Fibroblast of lung (primary cell): ENCODE data around the gene NR6A1. TPM values are rescaled to one million over a fixed set of nuclear protein-coding genes. Genes with fewer than 3 reads are reported as not detected.
A peak's percentile ranks its signal among the peaks of the same experiment; 100 is the strongest.

Experiments used
- DNase-seq, 2 donors: peaks; one replicate each; pipeline versions ENCODE4 v3.0.0 to v3.0.0-alpha.2; 2010; ENCODE audit warnings: low read depth in 2 of 2
- H2AFZ ChIP-seq: 2 replicates; pipeline ENCODE4 v1.5.1; 2012; ENCODE audit warnings: low read length, control low read depth, inconsistent platforms
- H3K27ac ChIP-seq: 2 replicates; pipeline ENCODE4 v1.5.1; 2011; ENCODE audit warnings: low read length, control low read depth; ENCODE audit not compliant: insufficient read depth
- H3K27me3 ChIP-seq: 2 replicates; pipeline ENCODE4 v1.5.1; 2011; ENCODE audit warnings: mild to moderate bottlenecking, low read length; ENCODE audit not compliant: control insufficient read depth, insufficient read depth
- H3K36me3 ChIP-seq: 2 replicates; pipeline ENCODE4 v1.5.1; 2011; ENCODE audit warnings: low read length; ENCODE audit not compliant: control insufficient read depth, insufficient read depth
- H3K4me1 ChIP-seq: 2 replicates; pipeline ENCODE4 v1.5.1; 2011; ENCODE audit warnings: low read length; ENCODE audit not compliant: control insufficient read depth, insufficient read depth; ENCODE audit errors: extremely low read depth
- H3K4me2 ChIP-seq: 2 replicates; pipeline ENCODE4 v1.5.1; 2011; ENCODE audit warnings: low read length, control low read depth; ENCODE audit not compliant: insufficient read depth; ENCODE audit errors: extremely low read depth
- H3K4me3 ChIP-seq, 4 experiments: fragments of 200-600 bp in 1 of 4; sonication (generic) in 1 of 4; replicated peaks in 1 of 4; 2 replicates each; pipeline ENCODE4 v1.5.1; 2011 to 2016; ENCODE audit warnings: low read length in 4 of 4, low read depth in 3 of 4, mild to moderate bottlenecking in 3 of 4, control low read depth in 2 of 4, inconsistent platforms in 1 of 4, mixed read lengths in 1 of 4; ENCODE audit not compliant: insufficient read depth in 1 of 4; ENCODE audit errors: control extremely low read depth in 1 of 4
- H3K79me2 ChIP-seq: 2 replicates; pipeline ENCODE4 v1.5.1; 2012; ENCODE audit warnings: mild to moderate bottlenecking, low read length, inconsistent platforms; ENCODE audit not compliant: control insufficient read depth, insufficient read depth
- H3K9ac ChIP-seq: 2 replicates; pipeline ENCODE4 v1.5.1; 2011; ENCODE audit warnings: mild to moderate bottlenecking, low read length, control low read depth; ENCODE audit not compliant: insufficient read depth
- H3K9me3 ChIP-seq: 2 replicates; pipeline ENCODE4 v1.5.1; 2012; ENCODE audit warnings: low read depth, low read length; ENCODE audit not compliant: control insufficient read depth, insufficient read depth
- H4K20me1 ChIP-seq: 2 replicates; pipeline ENCODE4 v1.5.1; 2011; ENCODE audit warnings: low read length; ENCODE audit not compliant: control insufficient read depth, insufficient read depth; ENCODE audit errors: extremely low read depth
- CTCF ChIP-seq, 2 donors: IDR thresholded peaks in 1 of 2; conservative IDR thresholded peaks in 1 of 2; 1 replicate in 1 of 2; 2 replicates in 1 of 2; pipeline ENCODE4 v1.5.1; 2011 to 2012; ENCODE audit warnings: low read length in 2 of 2, control low read depth in 1 of 2, inconsistent platforms in 1 of 2, low read depth in 1 of 2, mild to moderate bottlenecking in 1 of 2
- EZH2 ChIP-seq: IDR thresholded peaks from 2 replicates; pipeline ENCODE4 v1.5.1; 2012; ENCODE audit warnings: low read length, control low read depth, mild to moderate bottlenecking; ENCODE audit errors: missing control alignments
- polyA plus RNA-seq, 2 donors: library from polyadenylated mRNA; depleted of rRNA in 1 of 2; stranded (reverse) in 1 of 2; unstranded in 1 of 2; fragments of >200 nt; gene quantifications; 2 replicates each; pipeline ENCODE4 v1.2.1, GENCODE V29; 2011 to 2012; ENCODE audit warnings: missing spikeins in 1 of 2
- total RNA-seq: library from RNA; depleted of rRNA; stranded (reverse); fragments of >200 nt; gene quantifications from 2 replicates; pipeline ENCODE4 v1.2.1, GENCODE V29; 2014

The NR6A1 gene
- total and polyA plus RNA-seq, 2 donors (not counting 1 experiment from before 2014, with no cell fraction given): 0.07 to 0.50 TPM

GRCh38 chr9:124724415-124725067 is 46.6 kb downstream of the NR6A1 start:
- Histone ChIP-seq H3K4me2 (no peak overlapping the region), H3K36me3 (no peaks in the 10 kb centered on the region), H3K9ac (no peak overlapping the region), H3K27ac (no peak overlapping the region), H2AFZ (no peak overlapping the region), H3K9me3 (no peaks in the 10 kb centered on the region), H3K4me1 (peaks cover 5% of the 10 kb centered on the region), H3K79me2 (no peaks in the 10 kb centered on the region), H4K20me1 (no peaks in the 10 kb centered on the region), H3K27me3 (no peaks in the 10 kb centered on the region), H3K4me3 (no peak overlapping the region)
- no peak for DNase-seq
- TF ChIP-seq CTCF (conservative IDR thresholded peaks at IDR 0.05 in 1 of 2, IDR thresholded peaks at IDR 0.05 in 1 of 2; ENCODE audit: low read depth in 1 of 2, low read length in 2 of 2): no peak
- no peak for TF ChIP-seq EZH2

- no peak for TF ChIP-seq EZH2
- H2AFZ ChIP-seq: no peak overlapping the region
- no peaks in the 10 kb centered on the region for H4K20me1 ChIP-seq
- no peaks in the 10 kb centered on the region for H3K27me3 ChIP-seq
- H3K79me2 ChIP-seq: no peaks in the 10 kb centered on the region
- no peak overlapping the region for H3K27ac ChIP-seq
- no peak overlapping the region for H3K4me2 ChIP-seq
- no peaks in the 10 kb centered on the region for H3K36me3 ChIP-seq
- H3K9ac ChIP-seq: no peak overlapping the region
- H3K4me1 ChIP-seq: peaks cover 5% of the 10 kb centered on the region
- no peaks in the 10 kb centered on the region for H3K9me3 ChIP-seq
- no peak overlapping the region for H3K4me3 ChIP-seq
- no peak for DNase-seq
Measured at GRCh38 chr9:124723352-124723751, 47.8 kb downstream of the NR6A1 start.

- Histone ChIP-seq H3K9me3 (no peaks in the 10 kb centered on the region), H3K79me2 (no peaks in the 10 kb centered on the region), H3K27ac (no peak overlapping the region), H2AFZ (no peak overlapping the region), H3K27me3 (no peaks in the 10 kb centered on the region), H4K20me1 (no peaks in the 10 kb centered on the region), H3K4me1 (peaks cover 5% of the 10 kb centered on the region), H3K4me2 (no peak overlapping the region), H3K9ac (no peak overlapping the region), H3K36me3 (no peaks in the 10 kb centered on the region), H3K4me3 (no peak overlapping the region)
- TF ChIP-seq EZH2 (no peak), CTCF (conservative IDR thresholded peaks at IDR 0.05 in 1 of 2, IDR thresholded peaks at IDR 0.05 in 1 of 2; ENCODE audit: low read depth in 1 of 2, low read length in 2 of 2) (no peak)
- DNase-seq: peak in 1 of 2 donors; percentile 78
Measured at GRCh38 chr9:124721109-124721906, 49.8 kb downstream of the NR6A1 start.
